HEK293 (cell line): ENCODE data around the gene CDH3.
A peak's percentile ranks its signal among the peaks of the same experiment; 100 is the strongest.

Experiments
- CTCF ChIA-PET: fragments of 350-600 bp; formaldehyde crosslinking; extraction: SDS; loops from one replicate; lab custom pipeline; 2021; ENCODE audit warnings: antibody characterized with exemption; lab: Yijun Ruan, JAX
- POLR2A ChIA-PET: fragments of 300-600 bp; formaldehyde crosslinking; extraction: SDS; loops from one replicate; lab custom pipeline; 2020; ENCODE audit warnings: antibody characterized with exemption, inconsistent platforms; lab: Yijun Ruan, JAX
- H3K27ac ChIP-seq: fragments of 200-500 bp; sonication (Bioruptor generic); 2 replicates; pipeline ENCODE4 v1.5.1; 2014; ENCODE audit warnings: low read depth, low read length, control low read depth, inconsistent platforms; ENCODE audit errors: extremely low read depth
- H3K36me3 ChIP-seq, 2 experiments: fragments of 200-500 bp in 1 of 2; sonication (Bioruptor generic) in 1 of 2; 1 replicate in 1 of 2; 2 replicates in 1 of 2; pipeline ENCODE4 v1.5.1; 2014 to 2017; ENCODE audit warnings: inconsistent platforms in 2 of 2, low read length in 2 of 2; ENCODE audit not compliant: control insufficient read depth in 2 of 2, insufficient read depth in 1 of 2
- H3K4me1 ChIP-seq: fragments of 200-500 bp; sonication (Bioruptor generic); 2 replicates; pipeline ENCODE4 v1.5.1; 2014; ENCODE audit warnings: mild to moderate bottlenecking, low read length, inconsistent platforms; ENCODE audit not compliant: control insufficient read depth, insufficient read depth
- H3K4me3 ChIP-seq: 2 replicates; pipeline ENCODE4 v1.5.1; 2011; ENCODE audit warnings: low read depth, mild to moderate bottlenecking, control low read depth, low read length, moderate library complexity
- H3K9me3 ChIP-seq: fragments of 200-500 bp; sonication (Bioruptor generic); 2 replicates; pipeline ENCODE4 v1.5.1; 2014; ENCODE audit warnings: low read depth, low read length, inconsistent platforms; ENCODE audit not compliant: control insufficient read depth, insufficient read depth
- SP3 ChIP-seq: fragments of 450-650 bp; formaldehyde crosslinking; IDR thresholded peaks from 2 replicates; pipeline ENCODE4 v1.5.1; 2016; ENCODE audit warnings: missing biosample characterization, missing genetic modification characterization
- YY2 ChIP-seq: fragments of 450-650 bp; formaldehyde crosslinking; IDR thresholded peaks from 2 replicates; pipeline ENCODE4 v1.5.1; 2016; ENCODE audit warnings: missing biosample characterization, missing genetic modification characterization
- ZBTB7A ChIP-seq: fragments of 450-650 bp; formaldehyde crosslinking; IDR thresholded peaks from 2 replicates; pipeline ENCODE4 v1.5.1; 2016; ENCODE audit warnings: low read depth, missing biosample characterization, missing genetic modification characterization
- ZFHX2 ChIP-seq: fragments of 450-650 bp; formaldehyde crosslinking; conservative IDR thresholded peaks from 2 replicates; pipeline ENCODE4 v1.5.1; 2016; ENCODE audit warnings: missing biosample characterization, missing genetic modification characterization
- ZNF121 ChIP-seq: fragments of 450-650 bp; formaldehyde crosslinking; IDR thresholded peaks from 2 replicates; pipeline ENCODE4 v1.5.1; 2016; ENCODE audit warnings: missing biosample characterization, missing genetic modification characterization
- ZNF133 ChIP-seq: fragments of 450-650 bp; formaldehyde crosslinking; IDR thresholded peaks from 2 replicates; pipeline ENCODE4 v1.5.1; 2016; ENCODE audit warnings: missing biosample characterization, missing genetic modification characterization
- ZNF280D ChIP-seq: fragments of 450-650 bp; formaldehyde crosslinking; IDR thresholded peaks from 2 replicates; pipeline ENCODE4 v1.5.1; 2016; ENCODE audit warnings: missing biosample characterization, missing genetic modification characterization
- ZNF302 ChIP-seq: fragments of 450-650 bp; formaldehyde crosslinking; IDR thresholded peaks from 2 replicates; pipeline ENCODE4 v1.5.1; 2016; ENCODE audit warnings: missing biosample characterization, missing genetic modification characterization, low read depth
- ZNF548 ChIP-seq: fragments of 450-650 bp; formaldehyde crosslinking; IDR thresholded peaks from 2 replicates; pipeline ENCODE4 v1.5.1; 2016; ENCODE audit warnings: missing biosample characterization, missing genetic modification characterization
- ZNF596 ChIP-seq: fragments of 450-650 bp; IDR thresholded peaks from 2 replicates; pipeline ENCODE4 v1.5.0; 2018; ENCODE audit warnings: missing biosample characterization, mild to moderate bottlenecking, missing genetic modification characterization, moderate library complexity
- ZNF664 ChIP-seq: fragments of 450-650 bp; formaldehyde crosslinking; IDR thresholded peaks from 2 replicates; pipeline ENCODE4 v1.5.1; 2016; ENCODE audit warnings: missing biosample characterization, missing genetic modification characterization
- ZNF707 ChIP-seq: fragments of 450-650 bp; formaldehyde crosslinking; IDR thresholded peaks from 2 replicates; pipeline ENCODE4 v1.5.1; 2016; ENCODE audit warnings: missing biosample characterization, missing genetic modification characterization
- ZNF768 ChIP-seq: fragments of 450-650 bp; formaldehyde crosslinking; IDR thresholded peaks from 2 replicates; pipeline ENCODE4 v1.5.1; 2018; ENCODE audit warnings: missing biosample characterization, mild to moderate bottlenecking, missing genetic modification characterization
- ZNF785 ChIP-seq: fragments of 450-650 bp; formaldehyde crosslinking; IDR thresholded peaks from 2 replicates; pipeline ENCODE4 v1.5.1; 2016; ENCODE audit warnings: missing biosample characterization, missing genetic modification characterization
- ZNF792 ChIP-seq: fragments of 450-650 bp; formaldehyde crosslinking; IDR thresholded peaks from 2 replicates; pipeline ENCODE4 v1.5.1; 2016; ENCODE audit warnings: missing biosample characterization, missing genetic modification characterization
- ZNF830 ChIP-seq: fragments of 450-650 bp; IDR thresholded peaks from 2 replicates; pipeline ENCODE4 v1.5.0; 2018; ENCODE audit warnings: missing biosample characterization, missing genetic modification characterization, low read depth, mild to moderate bottlenecking, moderate library complexity
- TF ChIP-seq, protein P1 (sequence below): sonication (generic); formaldehyde crosslinking; IDR thresholded peaks from 2 replicates; pipeline ENCODE4 v1.8.1; 2022; ENCODE audit warnings: mild to moderate bottlenecking, moderate library complexity, missing genetic modification reagents

The CDH3 gene

DNA sequence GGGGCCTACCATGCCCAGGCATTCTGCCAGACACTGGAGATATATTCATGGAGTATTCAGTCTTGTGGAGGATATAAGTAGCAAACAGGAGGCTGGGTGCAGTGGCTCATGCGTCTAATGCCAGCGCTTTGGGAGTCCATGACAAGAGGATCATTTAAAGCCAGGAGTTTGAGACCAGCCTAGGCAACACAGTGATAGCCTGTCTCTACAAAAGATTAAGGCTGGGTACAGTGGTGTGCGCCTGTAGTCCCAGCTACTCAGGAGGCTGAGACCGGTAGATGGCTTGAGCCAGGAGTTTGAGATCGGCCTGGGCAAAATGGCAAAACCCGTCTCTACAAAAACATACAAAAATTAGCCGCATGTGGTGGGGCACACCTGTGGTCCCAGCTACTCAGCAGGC is 37.7 kb upstream of the CDH3 start:
- CTCF ChIA-PET: no interaction called here
- Histone ChIP-seq H3K9me3 (no peaks in the 10 kb centered on the region), H3K27ac (no peak overlapping the region), H3K4me1 (no peaks in the 10 kb centered on the region), H3K36me3 (no peaks in the 10 kb centered on the region), H3K4me3 (no peak overlapping the region)
- TF ChIP-seq ZNF596 (tag by site-specific recombination) (no peak), ZNF768 (tag by site-specific recombination) (no peak), ZNF792 (no peak), SP3 (tag by site-specific recombination) (no peak), ZNF830 (tag by site-specific recombination) (no peak)
- TF ChIP-seq, protein P1, sequence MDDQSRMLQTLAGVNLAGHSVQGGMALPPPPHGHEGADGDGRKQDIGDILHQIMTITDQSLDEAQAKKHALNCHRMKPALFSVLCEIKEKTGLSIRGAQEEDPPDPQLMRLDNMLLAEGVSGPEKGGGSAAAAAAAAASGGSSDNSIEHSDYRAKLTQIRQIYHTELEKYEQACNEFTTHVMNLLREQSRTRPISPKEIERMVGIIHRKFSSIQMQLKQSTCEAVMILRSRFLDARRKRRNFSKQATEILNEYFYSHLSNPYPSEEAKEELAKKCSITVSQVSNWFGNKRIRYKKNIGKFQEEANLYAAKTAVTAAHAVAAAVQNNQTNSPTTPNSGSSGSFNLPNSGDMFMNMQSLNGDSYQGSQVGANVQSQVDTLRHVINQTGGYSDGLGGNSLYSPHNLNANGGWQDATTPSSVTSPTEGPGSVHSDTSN (CRISPR knock-in tag): no peak
- POLR2A ChIA-PET: no interaction called here

DNA sequence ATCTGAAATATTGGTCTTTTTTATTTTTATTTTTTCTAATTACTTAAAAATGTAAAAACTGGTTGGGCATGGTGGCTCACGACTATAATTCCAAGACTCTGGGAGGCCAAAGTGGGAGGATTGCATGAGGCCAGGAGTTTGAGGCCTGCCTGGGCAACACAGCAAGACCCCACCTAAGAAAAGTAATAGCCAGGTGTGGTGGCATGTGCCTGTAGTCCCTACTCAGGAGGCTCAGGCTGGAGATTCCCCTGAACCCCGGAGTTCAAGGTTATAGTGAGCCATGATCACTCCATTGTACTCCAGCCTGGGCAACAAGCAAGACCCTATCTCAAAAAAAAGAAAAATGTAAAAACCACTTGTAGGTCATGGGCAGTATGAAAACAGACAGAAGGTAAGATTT is 36.8 kb upstream of the CDH3 start:
- TF ChIP-seq ZNF707 (no peak), ZNF121 (peak; percentile 28; the same call in 1 of the 2 replicates)
- no peaks in the 10 kb centered on the region for H3K4me1 ChIP-seq
- H3K36me3 ChIP-seq: no peaks in the 10 kb centered on the region
- CTCF ChIA-PET: interaction anchor here (0.6 kb wide), 1 partner anchor 1053 kb away, joined by 3 read pairs; no protein-coding TSS in a partner anchor
- POLR2A ChIA-PET: no interaction called here
- H3K4me3 ChIP-seq: no peak overlapping the region
- no peaks in the 10 kb centered on the region for H3K9me3 ChIP-seq
- H3K27ac ChIP-seq: no peak overlapping the region

DNA sequence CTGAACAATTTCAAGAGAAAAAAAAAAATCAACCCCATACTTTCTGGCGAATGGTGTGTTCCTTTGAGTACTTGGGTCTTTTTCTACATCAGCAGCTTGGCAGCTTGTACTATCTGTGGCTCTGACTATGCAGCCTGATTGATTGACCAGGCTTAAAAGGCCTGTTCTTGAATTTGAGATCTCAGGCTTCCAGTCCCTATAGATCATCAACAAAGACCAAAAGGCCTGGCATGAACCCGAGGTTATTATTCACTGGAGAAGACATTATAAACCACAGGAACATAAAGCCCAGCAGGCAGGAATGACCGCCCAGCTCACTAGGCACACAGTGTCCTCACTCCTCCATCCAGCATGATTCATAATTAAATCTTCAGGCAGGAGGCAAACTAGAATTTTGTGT is 32.1 kb upstream of the CDH3 start:
- no peaks in the 10 kb centered on the region for H3K9me3 ChIP-seq
- no peaks in the 10 kb centered on the region for H3K4me1 ChIP-seq
- no peak for TF ChIP-seq ZNF664 (tag by site-specific recombination)
- TF ChIP-seq ZNF280D (tag by site-specific recombination): no peak
- no peak for TF ChIP-seq ZNF785 (tag by site-specific recombination)
- no peak for TF ChIP-seq ZNF548 (tag by site-specific recombination)
- no peak for TF ChIP-seq ZNF302
- no peak for TF ChIP-seq YY2 (tag by site-specific recombination)
- no peak for TF ChIP-seq ZBTB7A (tag by site-specific recombination)
- H3K4me3 ChIP-seq: no peak overlapping the region
- ChIA-PET CTCF (interaction anchor here (0.5 to 1.0 kb wide), 3 partner anchors 19 to 101 kb away, joined by 3 to 5 read pairs (median 3); no protein-coding TSS in a partner anchor), POLR2A (no interaction called here)
- no peaks in the 10 kb centered on the region for H3K36me3 ChIP-seq
- H3K27ac ChIP-seq: no peak overlapping the region

GRCh38 chr16:68617734-68618133 is 27.4 kb upstream of the CDH3 start:
- TF ChIP-seq ZFHX2 (tag by site-specific recombination) (0 out of 2 replicates have a peak, but pooled peaks have one; percentile 9), ZNF133 (tag by site-specific recombination) (no peak)
- TF ChIP-seq, all 188 proteins: peak for 1
- H3K9me3 ChIP-seq: no peaks in the 10 kb centered on the region
- no peaks in the 10 kb centered on the region for H3K36me3 ChIP-seq
- ChIA-PET POLR2A (interaction anchor here (0.6 kb wide), 1 partner anchor 253 kb away, joined by 3 read pairs; no protein-coding TSS in a partner anchor), CTCF (no interaction called here)
- H3K4me1 ChIP-seq: no peaks in the 10 kb centered on the region
- no peak overlapping the region for H3K4me3 ChIP-seq
- H3K27ac ChIP-seq: no peak overlapping the region
